Mononuclear cell (primary cell): Measurements from ENCODE around the gene ZNF532. TPM values are rescaled to one million over a fixed set of nuclear protein-coding genes. Genes with fewer than 3 reads are reported as not detected.
A peak's percentile ranks its signal among the peaks of the same experiment; 100 is the strongest.

Experiments used
- H3K27me3 ChIP-seq: 2 replicates; pipeline ENCODE4 v1.6.0; 2011; ENCODE audit warnings: low read length, control low read depth; ENCODE audit not compliant: insufficient read depth
- H3K4me1 ChIP-seq: 2 replicates; pipeline ENCODE4 v1.5.1; 2011; ENCODE audit warnings: mild to moderate bottlenecking, low read length, control low read depth; ENCODE audit not compliant: insufficient read depth
- H3K4me3 ChIP-seq: 2 replicates; pipeline ENCODE4 v1.5.1; 2011; ENCODE audit warnings: mild to moderate bottlenecking, low read length, moderate library complexity
- H3K9me3 ChIP-seq: 2 replicates; pipeline ENCODE4 v1.5.1; 2011; ENCODE audit warnings: low read depth, mild to moderate bottlenecking, control low read depth, low read length
- total RNA-seq: library from RNA; depleted of rRNA; stranded (reverse); fragments of >200 nt; gene quantifications from one replicate; pipeline ENCODE4 v1.2.3, GENCODE V29; 2012

ZNF532 gene
- total RNA-seq, 1 donor = 7.7 TPM

DNA sequence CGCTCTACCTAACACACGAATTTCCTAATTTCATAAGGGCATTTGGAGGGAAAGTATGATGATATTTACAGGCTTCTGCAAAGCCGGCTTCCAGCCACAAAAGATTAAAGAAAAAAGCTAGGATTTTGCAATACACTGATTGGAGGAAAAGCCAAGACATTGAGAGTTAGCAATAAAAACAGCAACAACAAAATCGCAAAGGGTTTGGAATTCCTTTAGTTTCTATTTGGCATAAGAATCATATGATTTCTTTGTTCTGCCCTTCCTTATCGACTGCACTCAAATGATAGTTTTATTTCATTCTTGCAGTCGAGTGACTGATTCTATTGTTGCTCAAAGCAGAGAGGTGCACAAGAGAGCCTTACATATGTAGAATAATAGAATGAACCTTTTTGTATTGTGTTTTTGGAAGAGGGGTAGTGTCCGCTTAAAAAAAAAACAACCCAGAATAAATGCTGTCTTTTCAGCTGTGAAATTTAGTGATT, 3.9 kb upstream of the ZNF532 start:
- H3K4me3 ChIP-seq = no peak overlapping the region
- H3K9me3 ChIP-seq = no peaks in the 10 kb centered on the region
- H3K27me3 ChIP-seq = peaks cover 38% of the 10 kb centered on the region
- peaks cover 11% of the 10 kb centered on the region for H3K4me1 ChIP-seq

GRCh38 chr18:58861353-58861752, 3.3 kb upstream of the ZNF532 start:
- peaks cover 11% of the 10 kb centered on the region for H3K4me1 ChIP-seq
- H3K27me3 ChIP-seq = peaks cover 38% of the 10 kb centered on the region
- H3K9me3 ChIP-seq = no peaks in the 10 kb centered on the region
- no peak overlapping the region for H3K4me3 ChIP-seq

GRCh38 chr18:58861861-58862301, 2.8 kb upstream of the ZNF532 start:
- H3K4me1 ChIP-seq = peaks cover 11% of the 10 kb centered on the region
- peaks cover 39% of the 10 kb centered on the region for H3K27me3 ChIP-seq
- no peaks in the 10 kb centered on the region for H3K9me3 ChIP-seq
- no peak overlapping the region for H3K4me3 ChIP-seq

- Histone ChIP-seq H3K4me3 (no peak overlapping the region), H3K27me3 (peaks cover 44% of the 10 kb centered on the region), H3K9me3 (no peaks in the 10 kb centered on the region), H3K4me1 (peaks cover 11% of the 10 kb centered on the region)
These were observed 2.3 kb upstream of the ZNF532 start for GRCh38 chr18:58862356-58862755.

DNA sequence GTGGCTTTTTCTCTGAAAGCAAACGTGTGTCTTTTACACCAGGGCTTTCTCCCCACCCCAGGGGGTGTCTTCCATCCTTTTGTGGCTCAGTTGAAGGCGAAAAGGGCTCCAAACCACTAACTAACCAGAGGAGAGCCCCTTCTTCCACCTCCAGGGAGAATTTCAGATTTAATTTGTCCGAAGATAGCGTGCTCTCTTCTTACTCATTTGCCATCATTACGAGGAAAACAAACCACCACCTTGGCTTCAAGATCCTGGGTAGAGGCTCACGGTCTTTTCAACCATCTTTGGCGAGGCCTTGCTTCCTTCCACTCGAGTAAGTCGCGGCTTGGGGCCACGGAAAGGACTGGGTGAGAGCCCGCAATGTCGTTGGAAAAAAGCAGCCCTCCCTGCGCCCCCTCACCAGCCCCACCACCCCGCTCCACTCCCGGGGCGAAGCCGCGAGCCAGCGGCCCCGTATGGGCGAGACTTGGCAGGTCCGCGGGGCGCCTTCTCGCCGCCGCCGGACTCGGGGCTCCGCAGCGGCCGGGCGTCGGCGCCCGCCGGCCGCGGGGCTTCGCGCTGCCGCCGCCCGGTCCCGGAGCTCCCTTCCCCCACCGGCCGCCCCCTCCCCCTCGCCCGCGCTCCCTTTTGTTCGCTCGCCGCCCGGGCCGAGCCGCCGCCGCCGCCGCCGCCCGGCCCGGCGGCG, 1.7 kb upstream of the ZNF532 start:
- Histone ChIP-seq H3K4me3 (peak overlapping the region; percentile 28), H3K27me3 (peaks cover 46% of the 10 kb centered on the region), H3K4me1 (peaks cover 11% of the 10 kb centered on the region), H3K9me3 (no peaks in the 10 kb centered on the region)

DNA sequence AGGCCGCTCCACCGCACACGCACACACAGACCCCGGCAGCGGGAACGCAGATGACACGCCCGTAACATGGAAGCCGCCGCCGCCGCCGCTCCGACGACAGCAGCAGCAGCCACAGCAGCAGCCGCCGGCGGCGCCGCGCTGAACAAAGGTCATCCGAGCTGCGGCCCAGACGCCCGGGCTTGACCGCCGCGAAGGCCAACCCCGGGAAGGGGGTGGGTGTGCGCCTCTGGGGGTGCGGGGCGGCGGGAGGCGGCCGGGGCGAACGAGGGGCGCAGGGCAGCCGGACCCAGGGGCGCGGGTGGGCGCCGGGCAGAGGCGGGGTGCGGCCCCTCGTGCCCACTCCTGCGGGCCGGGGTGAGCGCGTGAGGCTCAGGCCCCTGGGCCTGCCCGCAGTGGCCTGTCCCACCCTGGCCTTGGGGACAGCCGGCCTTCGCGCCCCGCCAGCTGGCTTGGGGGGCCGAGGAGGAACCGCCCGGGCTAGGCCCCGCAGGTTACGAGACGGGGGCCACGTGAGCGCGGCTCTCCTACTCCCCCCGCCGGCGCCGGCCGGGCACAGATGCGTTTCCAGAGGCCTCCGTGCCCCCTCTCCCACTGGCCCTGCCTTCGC, 1.0 kb upstream of the ZNF532 start:
- Histone ChIP-seq H3K4me3 (peak overlapping the region; percentile 18), H3K27me3 (peaks cover 46% of the 10 kb centered on the region), H3K4me1 (peaks cover 11% of the 10 kb centered on the region), H3K9me3 (no peaks in the 10 kb centered on the region)

GRCh38 chr18:58865033-58865590, 435 bp downstream of the ZNF532 start:
- H3K27me3 ChIP-seq = peaks cover 43% of the 10 kb centered on the region
- H3K4me3 ChIP-seq = no peak overlapping the region
- H3K4me1 ChIP-seq = peaks cover 11% of the 10 kb centered on the region
- H3K9me3 ChIP-seq = no peaks in the 10 kb centered on the region

GRCh38 chr18:58865701-58866065, 1.0 kb downstream of the ZNF532 start:
- H3K4me3 ChIP-seq = no peak overlapping the region
- peaks cover 11% of the 10 kb centered on the region for H3K4me1 ChIP-seq
- H3K27me3 ChIP-seq = peaks cover 39% of the 10 kb centered on the region
- H3K9me3 ChIP-seq = no peaks in the 10 kb centered on the region

DNA sequence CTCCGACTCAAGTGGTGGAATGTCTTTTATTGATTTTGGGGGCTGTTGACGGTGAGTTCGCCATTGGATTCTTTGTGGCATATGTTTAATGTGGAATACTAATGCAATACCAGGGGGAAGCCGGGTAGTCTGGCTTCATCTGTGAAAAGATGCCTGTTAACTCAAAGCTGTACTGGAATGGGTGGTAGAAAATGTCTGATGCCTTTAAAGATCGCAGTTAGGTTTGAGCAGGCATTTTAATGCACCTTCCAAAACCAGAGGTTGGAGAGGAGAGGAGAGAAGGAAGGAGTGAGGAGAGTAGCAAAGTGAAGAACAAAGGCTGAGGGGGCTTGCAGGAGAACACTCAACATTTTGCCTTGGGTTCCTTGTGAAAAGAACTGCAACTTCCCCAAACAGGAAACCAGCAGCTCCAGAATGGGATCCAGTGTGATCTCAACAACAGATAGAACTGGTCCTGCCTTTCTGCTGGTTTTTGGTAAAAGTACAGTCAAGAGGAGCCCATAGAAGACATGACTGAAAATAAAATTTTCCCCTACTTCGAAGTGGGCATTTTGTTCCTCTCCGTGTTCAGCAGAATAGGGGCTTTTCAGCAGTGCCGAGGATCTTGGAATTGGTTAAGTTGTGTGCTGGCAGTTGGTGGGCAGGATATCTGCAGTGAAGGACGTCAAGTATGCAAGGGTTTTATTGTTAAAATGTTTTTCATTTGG, 1.5 kb downstream of the ZNF532 start:
- Histone ChIP-seq H3K4me1 (peaks cover 11% of the 10 kb centered on the region), H3K27me3 (peaks cover 33% of the 10 kb centered on the region), H3K4me3 (no peak overlapping the region), H3K9me3 (no peaks in the 10 kb centered on the region)

GRCh38 chr18:58866773-58867150, 2.1 kb downstream of the ZNF532 start:
- Histone ChIP-seq H3K27me3 (peaks cover 28% of the 10 kb centered on the region), H3K4me1 (peaks cover 11% of the 10 kb centered on the region), H3K9me3 (no peaks in the 10 kb centered on the region)

DNA sequence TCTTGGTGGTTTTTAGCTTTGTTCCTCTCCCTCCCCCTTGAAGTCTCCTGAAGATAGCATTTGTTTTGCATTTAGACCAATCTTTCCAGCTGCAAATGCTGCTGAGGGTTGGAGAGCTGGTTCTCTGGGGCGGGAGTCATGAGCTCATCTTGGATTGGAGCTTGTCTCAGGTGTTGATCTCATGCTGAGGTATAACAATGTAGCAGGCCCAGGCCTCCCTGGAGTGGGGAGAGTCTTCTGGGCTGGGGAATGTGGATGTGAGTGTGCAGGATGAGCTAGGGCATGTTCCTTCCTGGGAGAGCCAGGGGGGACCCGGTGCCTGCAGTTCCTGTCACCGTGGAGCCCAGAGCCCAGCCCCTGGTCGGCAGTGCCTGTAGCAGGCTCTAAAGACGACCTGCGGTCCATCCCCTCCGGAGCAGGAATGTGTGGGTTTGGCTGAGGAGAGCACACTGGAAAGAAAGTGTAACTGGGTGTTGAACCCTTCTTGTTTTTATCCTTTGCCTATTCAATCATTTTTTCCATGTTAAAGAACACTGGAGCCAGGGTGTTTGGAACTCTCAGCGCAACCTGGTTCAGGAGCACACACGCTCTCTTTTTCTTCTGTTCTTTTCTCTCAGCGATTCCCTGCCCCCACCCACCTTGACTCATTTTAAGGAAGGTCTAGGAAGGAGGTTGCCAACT, 2.7 kb downstream of the ZNF532 start:
- peaks cover 21% of the 10 kb centered on the region for H3K27me3 ChIP-seq
- no peaks in the 10 kb centered on the region for H3K9me3 ChIP-seq
- peaks cover 10% of the 10 kb centered on the region for H3K4me1 ChIP-seq
- H3K4me3 ChIP-seq = no peak overlapping the region

More at GRCh38 chr18:58866773-58867150, 2.1 kb downstream of the ZNF532 start:
- no peak overlapping the region for H3K4me3 ChIP-seq

DNA sequence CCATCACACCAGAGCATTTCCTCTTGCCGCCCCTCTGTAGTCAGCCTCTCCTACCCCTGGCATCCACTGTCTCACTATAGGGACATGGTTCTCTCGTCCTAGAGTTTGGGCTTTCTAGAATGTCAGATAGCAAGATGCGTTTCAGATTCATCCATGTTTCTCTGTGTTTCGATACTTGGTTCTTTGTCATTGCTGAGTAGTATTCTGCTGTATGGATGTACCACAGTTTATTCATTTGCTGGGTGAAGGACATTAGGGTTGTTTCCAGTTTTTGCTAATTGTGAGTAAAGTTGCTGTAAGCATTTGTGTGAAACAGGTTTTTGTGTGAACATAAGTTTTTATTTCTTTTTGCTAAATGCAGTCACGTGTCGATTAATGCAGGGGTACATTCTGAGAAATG, 3.8 kb downstream of the ZNF532 start:
- Histone ChIP-seq H3K4me1 (peaks cover 4% of the 10 kb centered on the region), H3K27me3 (peaks cover 15% of the 10 kb centered on the region), H3K4me3 (no peak overlapping the region), H3K9me3 (no peaks in the 10 kb centered on the region)

DNA sequence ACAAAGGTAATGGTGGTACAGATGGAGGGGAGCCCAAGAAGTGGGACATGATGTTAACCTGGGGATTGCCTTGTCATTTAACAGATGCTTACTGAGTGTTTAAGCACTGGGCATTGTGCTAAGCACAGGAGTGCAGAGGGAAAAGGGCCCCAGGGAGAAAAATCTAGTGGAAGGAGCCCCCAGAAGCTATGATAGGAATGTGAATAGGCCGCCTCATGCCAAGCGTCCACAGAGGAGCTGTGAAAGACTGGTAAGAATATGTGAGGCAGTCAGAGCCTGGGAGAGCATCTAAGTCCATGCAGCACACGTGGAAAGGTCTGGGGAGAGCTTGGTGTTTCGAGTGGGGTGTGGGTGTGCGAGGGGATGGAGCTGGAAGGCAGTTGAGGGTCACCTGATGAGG, 5.5 kb downstream of the ZNF532 start:
- Histone ChIP-seq H3K4me1 (no peaks in the 10 kb centered on the region), H3K4me3 (no peak overlapping the region), H3K27me3 (peaks cover 9% of the 10 kb centered on the region), H3K9me3 (no peaks in the 10 kb centered on the region)

GRCh38 chr18:58870621-58871020, 5.9 kb downstream of the ZNF532 start:
- peaks cover 8% of the 10 kb centered on the region for H3K27me3 ChIP-seq
- no peaks in the 10 kb centered on the region for H3K4me1 ChIP-seq
- no peaks in the 10 kb centered on the region for H3K9me3 ChIP-seq
- H3K4me3 ChIP-seq = no peak overlapping the region
